GM19035 (cell line): Measurements from ENCODE around the gene JAKMIP2.

Source experiments
- ATAC-seq: cut with Tn5 transposase; IDR thresholded peaks from one replicate; pipeline ENCODE4 v1.9.1; 2021; ENCODE audit not compliant: unreplicated experiment

The JAKMIP2 gene

GRCh38 chr5:147704544-147704943 is 78.0 kb downstream of the JAKMIP2 start:
- ATAC-seq = no peak

GRCh38 chr5:147701468-147701867 is 81.1 kb downstream of the JAKMIP2 start:
- no peak for ATAC-seq

GRCh38 chr5:147699496-147700088 is 82.9 kb downstream of the JAKMIP2 start:
- ATAC-seq = no peak

- ATAC-seq = no peak
These were observed 85.1 kb downstream of the JAKMIP2 start for GRCh38 chr5:147697380-147697779.

GRCh38 chr5:147694772-147695171 is 87.8 kb downstream of the JAKMIP2 start:
- no peak for ATAC-seq

- no peak for ATAC-seq
These were observed 89.3 kb downstream of the JAKMIP2 start for GRCh38 chr5:147693233-147693632.

GRCh38 chr5:147691130-147691529 is 91.4 kb downstream of the JAKMIP2 start:
- no peak for ATAC-seq

GRCh38 chr5:147690595-147690994 is 91.9 kb downstream of the JAKMIP2 start:
- ATAC-seq = no peak

GRCh38 chr5:147689426-147689825 is 93.1 kb downstream of the JAKMIP2 start:
- ATAC-seq = no peak

GRCh38 chr5:147688656-147689356 is 93.7 kb downstream of the JAKMIP2 start:
- no peak for ATAC-seq

- no peak for ATAC-seq
These were observed 95.4 kb downstream of the JAKMIP2 start for GRCh38 chr5:147687118-147687517.

- ATAC-seq = no peak
These were observed 96.1 kb downstream of the JAKMIP2 start for GRCh38 chr5:147686421-147686820.

GRCh38 chr5:147685993-147686392 is 96.5 kb downstream of the JAKMIP2 start:
- no peak for ATAC-seq

GRCh38 chr5:147675168-147675567 is 107.4 kb downstream of the JAKMIP2 start:
- no peak for ATAC-seq

GRCh38 chr5:147674411-147674810 is 108.1 kb downstream of the JAKMIP2 start:
- no peak for ATAC-seq

- no peak for ATAC-seq
These were observed 108.7 kb downstream of the JAKMIP2 start for GRCh38 chr5:147673791-147674190.

GRCh38 chr5:147673266-147673665 is 109.3 kb downstream of the JAKMIP2 start:
- no peak for ATAC-seq

- ATAC-seq = no peak
These were observed 111.2 kb downstream of the JAKMIP2 start for GRCh38 chr5:147671365-147671764.

GRCh38 chr5:147670815-147671214 is 111.7 kb downstream of the JAKMIP2 start:
- ATAC-seq = no peak

GRCh38 chr5:147669169-147669869 is 113.2 kb downstream of the JAKMIP2 start:
- ATAC-seq = no peak

GRCh38 chr5:147668385-147668784 is 114.1 kb downstream of the JAKMIP2 start:
- no peak for ATAC-seq

- ATAC-seq = no peak
These were observed 115.2 kb downstream of the JAKMIP2 start for GRCh38 chr5:147667363-147667762.
